ENCODE data around the gene PDK2.

Gene PDK2

GRCh38 chr17:50118076-50118827, 23.1 kb downstream of the PDK2 start:
- no peak for TF ChIP-seq FOXM1 (IDR thresholded peaks at IDR 0.05; ENCODE audit: borderline replicate concordance, low read depth)
- TF ChIP-seq EGR1 (IDR thresholded peaks at IDR 0.05): no peak
- TF ChIP-seq TEAD4 (IDR thresholded peaks at IDR 0.05): no peak
- no peak for TF ChIP-seq EP300 (IDR thresholded peaks at IDR 0.05; ENCODE audit: borderline replicate concordance)
- TF ChIP-seq NFIC (IDR thresholded peaks at IDR 0.05): no peak
- TF ChIP-seq, protein P1, sequence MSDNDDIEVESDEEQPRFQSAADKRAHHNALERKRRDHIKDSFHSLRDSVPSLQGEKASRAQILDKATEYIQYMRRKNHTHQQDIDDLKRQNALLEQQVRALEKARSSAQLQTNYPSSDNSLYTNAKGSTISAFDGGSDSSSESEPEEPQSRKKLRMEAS (IDR thresholded peaks at IDR 0.05): no peak
- TF ChIP-seq CREB1 (IDR thresholded peaks at IDR 0.05; ENCODE audit: low read depth): no peak

GRCh38 chr17:50118828-50119218, 23.7 kb downstream of the PDK2 start:
- TF ChIP-seq YY1 (IDR thresholded peaks at IDR 0.05; ENCODE audit: low read depth) (no peak), EP300 (IDR thresholded peaks at IDR 0.05; ENCODE audit: borderline replicate concordance) (no peak), FOXM1 (IDR thresholded peaks at IDR 0.05; ENCODE audit: borderline replicate concordance, low read depth) (no peak), RAD21 (IDR thresholded peaks at IDR 0.05; ENCODE audit: low read depth) (no peak), REST (IDR thresholded peaks at IDR 0.05; ENCODE audit: low read depth) (no peak), EGR1 (IDR thresholded peaks at IDR 0.05) (no peak), TAF1 (IDR thresholded peaks at IDR 0.05; ENCODE audit: low read depth) (no peak)

- TF ChIP-seq TAF1 (IDR thresholded peaks at IDR 0.05; ENCODE audit: low read depth) (no peak), NFIC (IDR thresholded peaks at IDR 0.05) (no peak), ZBTB7A (IDR thresholded peaks at IDR 0.05; ENCODE audit: low read depth) (no peak), FOXM1 (IDR thresholded peaks at IDR 0.05; ENCODE audit: borderline replicate concordance, low read depth) (no peak), TEAD4 (IDR thresholded peaks at IDR 0.05) (no peak), YY1 (IDR thresholded peaks at IDR 0.05; ENCODE audit: low read depth) (no peak), RAD21 (IDR thresholded peaks at IDR 0.05; ENCODE audit: low read depth) (no peak), TCF12 (IDR thresholded peaks at IDR 0.05; ENCODE audit: low read depth) (no peak), EP300 (IDR thresholded peaks at IDR 0.05; ENCODE audit: borderline replicate concordance) (no peak), CREB1 (IDR thresholded peaks at IDR 0.05; ENCODE audit: low read depth) (no peak), USF1 (IDR thresholded peaks at IDR 0.05) (no peak), EGR1 (IDR thresholded peaks at IDR 0.05) (no peak)
Observed at GRCh38 chr17:50120475-50121253, 25.5 kb downstream of the PDK2 start.

DNA sequence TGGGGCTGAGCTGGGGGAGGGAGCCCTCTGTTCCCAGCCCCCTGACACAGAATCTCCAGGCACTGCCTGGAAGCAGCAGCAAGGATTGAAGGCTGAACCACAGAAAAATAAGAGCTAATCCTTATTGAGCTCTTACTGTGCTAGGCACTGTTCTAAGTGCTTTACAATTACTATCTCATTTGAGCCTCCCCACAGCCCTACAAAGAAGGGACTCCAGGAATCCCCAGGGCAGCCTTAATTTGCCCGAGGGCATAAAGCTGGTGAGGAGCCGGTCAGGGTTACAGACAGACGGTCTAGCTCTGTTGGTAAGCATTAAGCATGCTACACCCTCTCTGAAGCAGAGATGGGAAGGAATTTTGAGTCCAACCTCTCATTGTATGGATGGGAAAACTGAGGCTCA, 27.8 kb downstream of the PDK2 start:
- TF ChIP-seq NFIC (IDR thresholded peaks at IDR 0.05): no peak
- no peak for TF ChIP-seq EGR1 (IDR thresholded peaks at IDR 0.05)
- TF ChIP-seq, protein P1 (IDR thresholded peaks at IDR 0.05): no peak
- no peak for TF ChIP-seq FOXM1 (IDR thresholded peaks at IDR 0.05; ENCODE audit: borderline replicate concordance, low read depth)
- TF ChIP-seq TAF1 (IDR thresholded peaks at IDR 0.05; ENCODE audit: low read depth): no peak
- no peak for TF ChIP-seq EP300 (IDR thresholded peaks at IDR 0.05; ENCODE audit: borderline replicate concordance)

- TF ChIP-seq EP300 (IDR thresholded peaks at IDR 0.05; ENCODE audit: borderline replicate concordance) (peak; percentile 50; the same call in 1 of the 2 replicates), REST (IDR thresholded peaks at IDR 0.05; ENCODE audit: low read depth) (no peak), NFIC (IDR thresholded peaks at IDR 0.05) (peak; percentile 39; the same call in 1 of the 2 replicates), TAF1 (IDR thresholded peaks at IDR 0.05; ENCODE audit: low read depth) (0 out of 2 replicates have a peak, but pooled peaks have one; percentile 45), CREB1 (IDR thresholded peaks at IDR 0.05; ENCODE audit: low read depth) (no peak), EGR1 (IDR thresholded peaks at IDR 0.05) (peak; percentile 79), TCF12 (IDR thresholded peaks at IDR 0.05; ENCODE audit: low read depth) (peak; percentile 68), TEAD4 (IDR thresholded peaks at IDR 0.05) (no peak), ZBTB7A (IDR thresholded peaks at IDR 0.05; ENCODE audit: low read depth) (peak; percentile 67; the same call in 1 of the 2 replicates), CEBPB (IDR thresholded peaks at IDR 0.05) (no peak), YY1 (IDR thresholded peaks at IDR 0.05; ENCODE audit: low read depth) (0 out of 2 replicates have a peak, but pooled peaks have one; percentile 10), FOXM1 (IDR thresholded peaks at IDR 0.05; ENCODE audit: borderline replicate concordance, low read depth) (no peak; the same call in 1 of the 2 replicates)
- TF ChIP-seq, protein P1 (IDR thresholded peaks at IDR 0.05): peak; percentile 64
Observed at GRCh38 chr17:50123649-50124349, 28.6 kb downstream of the PDK2 start.

Data from Ishikawa (cell line).